ENCODE results near the gene SNRNP27.

DNA sequence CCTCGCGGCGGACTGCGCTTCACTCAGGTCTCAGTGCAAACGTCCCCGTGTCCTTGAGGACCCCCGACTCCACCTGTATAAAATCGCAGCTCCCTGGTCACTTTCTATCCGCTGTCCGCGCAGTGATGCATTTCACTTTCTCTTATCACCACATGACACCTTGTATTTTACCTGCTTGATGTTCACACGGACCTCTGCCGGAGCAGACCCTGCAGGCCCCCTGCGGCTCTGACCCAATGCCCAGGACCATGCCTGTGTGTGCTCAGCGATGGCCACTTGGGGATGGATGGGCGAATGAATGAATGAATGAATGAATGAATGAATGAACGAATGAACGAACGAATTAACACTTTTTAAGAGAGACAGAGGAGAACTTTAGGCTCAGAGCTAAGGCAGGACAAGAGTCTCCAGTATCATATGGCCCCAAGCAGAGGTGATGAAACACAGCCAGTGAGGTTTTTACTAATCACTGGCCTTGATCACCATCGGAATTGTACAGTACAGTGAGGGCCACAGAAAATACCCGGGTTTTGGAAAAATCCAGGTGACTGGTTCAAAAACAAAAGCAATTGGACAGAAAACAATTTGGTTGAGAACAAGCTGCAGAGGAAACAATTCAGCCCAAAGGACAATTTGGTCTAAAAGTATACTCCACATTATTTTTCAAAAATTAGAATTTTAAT lies 55.3 kb downstream of the SNRNP27 start:
- TF ChIP-seq KAT8 (IDR thresholded peaks at IDR 0.05; ENCODE audit: low read depth) (no peak), LCOR (CRISPR knock-in tag; IDR thresholded peaks at IDR 0.05) (no peak), YY1 (IDR thresholded peaks at IDR 0.05; ENCODE audit: borderline replicate concordance in 1 of 3, control insufficient read depth in 1 of 3, extremely low read depth in 1 of 3, insufficient read depth in 3 of 3, insufficient read length in 1 of 3, insufficient replicate concordance in 2 of 3, low read depth in 1 of 3, low read length in 2 of 3) (no peak), EZH2 (IDR thresholded peaks at IDR 0.05; ENCODE audit: borderline replicate concordance, low read depth, low read length) (no peak), ZBTB7A (IDR thresholded peaks at IDR 0.05; ENCODE audit: borderline replicate concordance, control insufficient read depth, low read depth, low read length) (no peak; the same call in 1 of the 2 replicates), MTF1 (CRISPR knock-in tag; IDR thresholded peaks at IDR 0.05; ENCODE audit: borderline replicate concordance) (no peak), FOXM1 (IDR thresholded peaks at IDR 0.05; ENCODE audit: low read depth) (no peak), FOXM1 (CRISPR knock-in tag; IDR thresholded peaks at IDR 0.05; ENCODE audit: low read depth) (no peak), ETV1 (tag; conservative IDR thresholded peaks at IDR 0.05; ENCODE audit: low read depth) (no peak), SMARCA5 (IDR thresholded peaks at IDR 0.05) (no peak), ZNF274 (IDR thresholded peaks at IDR 0.05; ENCODE audit: borderline replicate concordance, low read depth, low read length) (no peak)
- TF ChIP-seq, protein P1, sequence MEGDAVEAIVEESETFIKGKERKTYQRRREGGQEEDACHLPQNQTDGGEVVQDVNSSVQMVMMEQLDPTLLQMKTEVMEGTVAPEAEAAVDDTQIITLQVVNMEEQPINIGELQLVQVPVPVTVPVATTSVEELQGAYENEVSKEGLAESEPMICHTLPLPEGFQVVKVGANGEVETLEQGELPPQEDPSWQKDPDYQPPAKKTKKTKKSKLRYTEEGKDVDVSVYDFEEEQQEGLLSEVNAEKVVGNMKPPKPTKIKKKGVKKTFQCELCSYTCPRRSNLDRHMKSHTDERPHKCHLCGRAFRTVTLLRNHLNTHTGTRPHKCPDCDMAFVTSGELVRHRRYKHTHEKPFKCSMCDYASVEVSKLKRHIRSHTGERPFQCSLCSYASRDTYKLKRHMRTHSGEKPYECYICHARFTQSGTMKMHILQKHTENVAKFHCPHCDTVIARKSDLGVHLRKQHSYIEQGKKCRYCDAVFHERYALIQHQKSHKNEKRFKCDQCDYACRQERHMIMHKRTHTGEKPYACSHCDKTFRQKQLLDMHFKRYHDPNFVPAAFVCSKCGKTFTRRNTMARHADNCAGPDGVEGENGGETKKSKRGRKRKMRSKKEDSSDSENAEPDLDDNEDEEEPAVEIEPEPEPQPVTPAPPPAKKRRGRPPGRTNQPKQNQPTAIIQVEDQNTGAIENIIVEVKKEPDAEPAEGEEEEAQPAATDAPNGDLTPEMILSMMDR (IDR thresholded peaks at IDR 0.05 in 2 of 3, conservative IDR thresholded peaks at IDR 0.05 in 1 of 3; ENCODE audit: insufficient read depth in 2 of 3, low read depth in 1 of 3, low read length in 3 of 3): no peak
- TF ChIP-seq, protein P2, sequence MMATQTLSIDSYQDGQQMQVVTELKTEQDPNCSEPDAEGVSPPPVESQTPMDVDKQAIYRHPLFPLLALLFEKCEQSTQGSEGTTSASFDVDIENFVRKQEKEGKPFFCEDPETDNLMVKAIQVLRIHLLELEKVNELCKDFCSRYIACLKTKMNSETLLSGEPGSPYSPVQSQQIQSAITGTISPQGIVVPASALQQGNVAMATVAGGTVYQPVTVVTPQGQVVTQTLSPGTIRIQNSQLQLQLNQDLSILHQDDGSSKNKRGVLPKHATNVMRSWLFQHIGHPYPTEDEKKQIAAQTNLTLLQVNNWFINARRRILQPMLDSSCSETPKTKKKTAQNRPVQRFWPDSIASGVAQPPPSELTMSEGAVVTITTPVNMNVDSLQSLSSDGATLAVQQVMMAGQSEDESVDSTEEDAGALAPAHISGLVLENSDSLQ (IDR thresholded peaks at IDR 0.05): no peak
